MV-4-11 (cell line): ENCODE results near the gene SLC38A9.

Experiments
- DNase-seq: peaks from one replicate; lab custom pipeline; 2025; lab: John Stamatoyannopoulos, UW

Gene SLC38A9

DNA sequence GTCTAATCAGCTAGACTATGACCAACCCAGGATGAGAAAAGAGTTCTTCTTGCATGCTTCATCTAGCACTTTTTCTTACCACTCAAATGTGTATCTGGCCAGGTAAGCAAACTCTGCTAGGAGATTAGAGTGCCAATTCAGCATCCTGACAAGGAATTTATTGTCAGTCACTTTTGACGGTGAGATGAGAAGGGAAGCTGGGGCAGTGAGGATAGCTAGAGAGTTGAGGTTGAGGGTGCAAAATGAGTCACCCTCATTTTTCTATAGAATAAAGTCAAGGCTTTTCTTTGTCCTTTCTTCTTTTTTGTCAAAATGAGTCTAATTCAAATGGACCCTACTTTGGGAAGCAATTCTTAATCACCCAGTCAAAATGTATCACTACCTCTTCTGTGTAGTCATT, 102.7 kb downstream of the SLC38A9 start:
- no peak for DNase-seq

DNA sequence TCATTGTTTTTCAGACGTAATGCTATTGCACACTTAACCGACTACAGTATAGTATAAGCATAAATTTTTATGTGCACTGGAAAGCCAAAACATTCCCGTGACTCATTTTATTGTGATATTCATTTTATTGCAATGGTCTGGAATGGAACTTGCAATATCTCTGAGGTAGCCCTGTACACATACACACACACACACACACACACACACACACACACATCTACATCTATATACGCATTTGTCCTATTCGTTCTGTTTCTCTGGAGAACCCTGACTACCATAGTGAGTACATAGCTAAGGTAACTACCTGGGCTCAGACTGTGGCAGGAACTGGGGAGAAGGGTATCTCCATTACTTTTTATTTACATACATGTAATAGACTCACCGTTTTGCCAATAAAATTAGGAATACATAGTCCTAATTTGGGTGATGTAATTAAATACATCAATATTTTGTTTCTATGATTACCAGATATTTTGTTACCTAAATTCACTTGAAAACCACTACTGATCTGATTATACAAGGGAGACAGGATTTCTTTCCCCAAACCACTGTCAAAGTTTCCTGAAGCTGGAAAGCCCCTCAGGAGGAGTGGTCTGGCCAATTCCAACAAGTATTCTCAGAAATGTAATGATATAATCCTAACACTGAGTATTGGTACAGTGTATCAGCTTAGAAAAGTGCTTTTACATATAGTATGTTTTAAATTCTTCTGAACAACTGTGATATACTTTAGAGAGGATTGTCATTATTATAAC, 103.4 kb downstream of the SLC38A9 start:
- no peak for DNase-seq

DNA sequence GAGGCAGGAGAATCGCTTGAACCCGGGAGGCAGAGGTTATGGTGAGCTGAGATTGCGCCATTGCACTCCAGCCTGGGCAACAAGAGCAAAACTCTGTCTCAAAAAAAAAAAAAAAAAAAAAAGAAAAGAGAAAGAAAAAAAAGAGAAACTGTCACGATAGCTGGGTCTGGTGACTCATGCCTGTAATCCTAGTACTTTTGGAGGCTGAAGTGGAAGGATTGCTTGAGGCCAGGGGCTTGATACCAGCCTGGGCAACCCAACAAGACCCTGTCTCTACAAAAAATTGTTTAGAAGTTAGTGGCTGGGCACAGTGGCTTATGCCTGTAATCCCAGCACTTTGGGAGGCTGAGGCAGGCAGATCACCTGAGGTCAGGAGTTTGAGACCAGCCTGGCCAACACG, 104.8 kb downstream of the SLC38A9 start:
- peak; percentile 68 for DNase-seq

DNA sequence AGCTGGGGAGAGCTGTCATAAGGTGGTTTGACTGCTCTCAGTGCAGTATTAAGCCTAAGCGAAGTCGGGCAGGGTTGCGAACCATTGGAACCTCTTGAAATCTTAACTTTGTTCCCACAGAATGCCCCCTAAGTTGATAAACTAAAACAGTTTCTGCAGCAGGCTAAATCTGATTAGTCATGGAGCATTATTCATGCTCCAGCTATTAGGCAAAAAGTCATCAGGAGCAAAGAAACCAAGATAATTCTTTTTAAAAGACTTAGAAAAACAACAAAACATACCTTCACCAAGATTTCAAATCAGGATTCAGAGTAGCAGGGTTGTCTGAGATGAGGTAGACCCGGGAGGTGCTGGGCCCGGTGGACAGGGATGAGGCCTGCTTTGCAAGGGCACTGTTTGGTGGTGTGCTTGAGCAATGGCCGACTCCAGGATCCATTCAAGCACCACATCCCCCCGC, 107.5 kb downstream of the SLC38A9 start:
- no peak for DNase-seq

DNA sequence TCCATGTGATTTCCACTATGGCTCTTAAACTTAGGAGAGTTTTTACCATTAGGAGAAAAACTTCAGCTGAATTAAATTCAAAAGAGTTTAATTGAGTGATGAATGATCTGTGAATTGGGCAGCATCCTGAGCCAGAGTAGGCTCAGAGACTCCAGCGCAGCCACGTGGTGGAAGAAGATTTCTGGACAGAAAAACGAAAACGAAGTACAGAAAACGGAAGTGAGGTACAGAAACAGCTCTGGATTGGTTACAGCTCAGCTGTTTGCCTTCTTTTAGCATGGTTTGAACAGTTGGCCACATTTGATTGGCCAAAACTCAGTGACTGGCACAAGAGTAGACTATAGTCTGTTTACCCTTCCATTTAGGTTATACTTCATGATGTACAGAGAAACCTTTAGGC, 108.2 kb downstream of the SLC38A9 start:
- DNase-seq = no peak

GRCh38 chr5:55601628-55602027, 110.5 kb downstream of the SLC38A9 start:
- DNase-seq = no peak

- peak; percentile 3 for DNase-seq
These were observed 110.9 kb downstream of the SLC38A9 start for GRCh38 chr5:55601204-55601618.

DNA sequence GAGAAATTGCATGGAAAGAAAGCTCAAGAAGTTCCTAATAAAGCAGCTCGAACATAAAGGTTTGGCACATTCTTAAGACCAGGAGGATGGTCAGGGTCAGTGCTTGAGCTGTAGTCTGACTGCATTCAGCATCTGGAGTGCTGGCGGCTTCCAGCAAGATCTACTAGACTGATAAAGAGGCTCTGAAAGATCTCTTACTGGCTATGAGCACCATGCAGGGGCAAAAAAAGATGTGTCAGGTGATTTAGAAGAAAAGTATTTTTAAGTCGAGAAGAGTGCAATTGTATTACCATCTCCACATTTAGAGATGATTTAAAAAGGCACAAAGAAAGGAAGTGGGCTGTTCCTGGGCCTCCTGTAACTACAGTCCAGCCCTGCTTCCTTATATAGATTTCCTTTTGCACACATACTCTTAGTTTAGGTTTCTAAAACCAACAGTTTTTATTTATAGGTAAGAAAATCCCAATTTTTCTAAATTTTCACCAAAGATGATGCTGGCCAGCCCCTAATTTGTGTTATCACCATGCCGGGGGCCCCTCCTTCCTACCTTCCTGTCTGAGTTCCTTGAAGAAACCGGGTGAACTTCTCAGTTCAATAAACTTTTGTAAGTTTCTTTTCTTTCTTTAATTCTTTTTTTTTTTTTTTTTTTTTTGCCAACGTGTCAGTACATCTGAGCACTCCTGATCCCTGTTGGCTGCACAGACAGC, 111.5 kb downstream of the SLC38A9 start:
- DNase-seq = peak; percentile 62

DNA sequence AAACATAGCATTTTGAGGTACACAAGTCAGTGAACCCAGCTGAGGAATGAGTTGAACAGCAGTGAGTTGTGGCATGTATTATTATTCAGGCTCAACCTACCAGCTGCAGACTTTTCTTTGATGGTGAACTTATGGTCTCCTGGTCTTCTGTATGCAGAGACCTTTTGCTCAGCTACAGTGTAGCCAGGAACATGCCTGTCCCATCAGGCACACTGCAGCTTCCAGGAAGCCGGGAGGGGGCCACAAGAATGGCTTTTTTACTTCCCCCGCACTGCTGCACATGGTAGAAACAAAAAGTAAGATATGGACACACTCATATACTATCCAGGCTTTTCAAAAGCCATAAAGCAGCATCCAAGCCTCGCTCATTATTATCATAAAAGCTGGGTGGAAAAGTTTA, 112.0 kb downstream of the SLC38A9 start:
- DNase-seq = no peak

DNA sequence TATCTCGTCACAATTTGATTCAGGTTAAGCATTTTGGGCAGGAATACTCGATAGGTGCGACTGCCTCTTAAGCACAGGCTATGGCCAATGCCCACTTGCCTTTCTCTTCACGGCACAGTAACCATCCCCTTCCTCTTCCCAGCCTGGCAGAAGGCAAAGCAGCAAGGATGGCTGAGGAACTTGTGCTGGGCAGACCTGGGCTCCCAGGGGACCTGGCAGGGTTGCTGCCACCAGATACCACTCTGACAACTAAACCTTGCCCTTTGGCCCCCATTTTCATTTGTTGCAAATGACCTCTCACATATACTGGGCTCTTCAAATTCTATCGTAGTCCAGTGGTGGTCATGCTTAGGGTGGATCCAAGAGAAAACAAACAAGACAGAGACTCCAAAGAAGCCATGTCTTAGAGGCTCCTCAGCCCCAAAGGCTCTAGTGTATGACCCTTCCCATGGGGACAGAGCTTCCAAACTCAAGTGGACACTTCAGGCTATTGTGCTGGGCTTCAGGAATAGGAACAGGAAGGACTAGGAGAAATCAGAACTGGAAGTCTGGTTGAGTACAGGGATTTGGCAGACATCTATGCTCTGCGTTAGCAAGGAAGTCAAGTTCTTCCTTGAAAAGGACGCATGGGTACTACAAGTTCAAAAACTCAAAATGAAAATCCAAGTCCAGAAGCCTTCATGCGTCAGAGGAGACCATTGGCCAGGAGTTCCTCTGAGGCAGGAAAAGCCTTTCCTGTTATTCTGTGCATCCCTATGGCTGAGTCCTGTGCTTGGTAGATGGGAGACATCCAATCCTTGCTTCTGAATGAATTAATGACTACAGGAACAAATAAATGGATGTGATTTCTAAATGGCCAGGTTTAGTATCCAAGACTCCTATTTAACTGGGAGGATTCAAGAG, 112.7 kb downstream of the SLC38A9 start:
- no peak for DNase-seq

DNA sequence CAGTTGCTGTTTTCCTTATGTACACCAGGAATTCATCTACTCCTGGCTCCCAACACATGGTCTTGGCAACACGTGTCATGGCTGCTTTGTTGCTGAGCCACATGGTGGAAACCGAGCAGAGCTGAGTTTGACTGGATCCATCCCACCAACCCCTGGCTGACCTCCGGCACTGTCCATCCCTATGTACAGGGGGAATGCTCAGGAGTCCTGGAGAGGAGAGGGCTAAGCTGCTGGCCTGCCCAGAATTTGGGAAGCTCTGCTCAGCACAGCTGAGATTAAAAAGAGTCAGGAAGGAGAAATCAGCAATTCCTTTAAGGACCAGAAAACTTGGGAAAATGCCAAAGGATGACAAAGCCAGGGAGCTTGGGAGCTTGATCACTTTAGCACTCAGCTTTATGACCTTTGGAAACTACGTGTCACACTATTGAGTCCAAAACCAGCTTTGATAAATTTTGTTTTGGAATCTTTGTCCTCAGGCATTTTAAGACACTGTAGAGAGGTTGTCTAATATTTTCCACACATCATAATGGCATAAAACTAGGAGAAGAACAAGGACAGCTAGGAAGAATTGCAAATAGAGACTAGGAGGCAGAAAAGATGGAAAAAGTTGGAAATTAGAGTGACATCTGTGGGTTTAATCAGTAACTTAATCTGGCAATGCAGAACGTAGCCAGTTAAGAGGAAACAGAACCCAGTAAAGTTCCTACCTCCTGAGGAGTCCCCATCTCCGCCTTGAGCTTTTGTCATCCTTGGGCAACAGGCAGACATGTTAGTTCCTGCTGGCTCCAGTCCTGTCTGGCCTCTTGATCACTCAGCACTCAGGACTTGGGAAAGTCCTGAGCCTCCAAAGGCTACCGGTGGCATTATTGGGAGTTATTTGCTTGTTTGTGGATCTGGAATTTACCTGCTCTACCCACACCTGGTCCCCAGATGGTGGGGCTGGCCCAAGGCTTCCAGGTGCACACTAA, 114.8 kb downstream of the SLC38A9 start:
- peak; percentile 45 for DNase-seq

- no peak for DNase-seq
These were observed 117.5 kb downstream of the SLC38A9 start for GRCh38 chr5:55594671-55595070.

DNA sequence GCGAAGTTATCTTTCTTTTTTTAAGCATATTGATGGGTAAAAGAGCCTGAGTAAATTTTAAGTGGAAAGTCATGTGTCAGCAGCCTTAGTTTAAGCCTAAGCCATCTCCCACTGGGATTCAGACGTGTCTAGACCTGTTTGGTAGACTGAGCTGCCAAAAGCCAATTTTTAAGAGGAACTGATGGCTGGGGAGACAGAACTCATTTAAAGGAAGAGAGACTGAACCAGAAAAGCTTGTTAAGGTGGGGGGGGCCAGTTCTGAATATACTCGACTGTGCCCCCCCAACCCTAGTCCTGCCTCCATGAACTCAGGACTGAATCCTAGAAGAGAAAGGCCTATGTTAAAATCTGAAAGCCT, 119.0 kb downstream of the SLC38A9 start:
- peak; percentile 62 for DNase-seq

GRCh38 chr5:55592388-55593114, 119.6 kb downstream of the SLC38A9 start:
- no peak for DNase-seq

GRCh38 chr5:55591686-55592085, 120.4 kb downstream of the SLC38A9 start:
- no peak for DNase-seq

- DNase-seq = no peak
These were observed 126.9 kb downstream of the SLC38A9 start for GRCh38 chr5:55585206-55585610.

GRCh38 chr5:55584398-55585205, 127.5 kb downstream of the SLC38A9 start:
- DNase-seq = no peak

- no peak for DNase-seq
These were observed 128.5 kb downstream of the SLC38A9 start for GRCh38 chr5:55583578-55583977.

- peak; percentile 59 for DNase-seq
These were observed 129.9 kb downstream of the SLC38A9 start for GRCh38 chr5:55582256-55582655.

- DNase-seq = no peak
These were observed 132.1 kb downstream of the SLC38A9 start for GRCh38 chr5:55580042-55580441.
